GM19397 (cell line): ENCODE data around the gene ZNF230.

ENCODE experiments used
- ATAC-seq: cut with Tn5 transposase; IDR thresholded peaks from one replicate; pipeline ENCODE4 v1.9.1; 2021; ENCODE audit warnings: mild to moderate bottlenecking, moderate library complexity; ENCODE audit not compliant: unreplicated experiment

ZNF230 gene

GRCh38 chr19:44002566-44003460 lies at the start of gene ZNF230:
Gene ZNF230, plus strand, starts transcription at chr19:44002957. Its CDS starts 4,122 bp downstream, at chr19:44007079.
- ATAC-seq = peak; percentile 92

GRCh38 chr19:43956827-43957226 lies 45.9 kb upstream of the ZNF230 start:
- no peak for ATAC-seq

- ATAC-seq = no peak
These were observed 44.9 kb upstream of the ZNF230 start for GRCh38 chr19:43957891-43958290.

- ATAC-seq = no peak
These were observed 42.3 kb upstream of the ZNF230 start for GRCh38 chr19:43960411-43960810.

- no peak for ATAC-seq
These were observed 36.6 kb upstream of the ZNF230 start for GRCh38 chr19:43966079-43966694.

- no peak for ATAC-seq
These were observed 26.0 kb upstream of the ZNF230 start for GRCh38 chr19:43976732-43977131.

GRCh38 chr19:43983544-43983911 lies 19.2 kb upstream of the ZNF230 start:
- peak; percentile 13 for ATAC-seq

GRCh38 chr19:43983912-43984686 lies 18.7 kb upstream of the ZNF230 start, which contains the start of gene ZNF155:
Gene ZNF155, plus strand, starts transcription at chr19:43984188. Its CDS starts 4,356 bp downstream, at chr19:43988544.
- ATAC-seq = peak; percentile 97

- ATAC-seq = no peak
These were observed 18.1 kb upstream of the ZNF230 start for GRCh38 chr19:43984687-43985000.

GRCh38 chr19:43997631-43998290 lies 5.0 kb upstream of the ZNF230 start:
- ATAC-seq = no peak

- no peak for ATAC-seq
These were observed 568 bp upstream of the ZNF230 start for GRCh38 chr19:44002212-44002565.

- ATAC-seq = peak; percentile 17
These were observed 778 bp downstream of the ZNF230 start for GRCh38 chr19:44003461-44004009.

GRCh38 chr19:44005973-44006372 lies 3.2 kb downstream of the ZNF230 start:
- ATAC-seq = no peak

- ATAC-seq = no peak
These were observed 4.7 kb downstream of the ZNF230 start for GRCh38 chr19:44007473-44007872.

- no peak for ATAC-seq
These were observed 7.7 kb downstream of the ZNF230 start for GRCh38 chr19:44010468-44010867.

- no peak for ATAC-seq
These were observed 16.7 kb downstream of the ZNF230 start for GRCh38 chr19:44019498-44019897.

GRCh38 chr19:44021221-44021620 lies 18.5 kb downstream of the ZNF230 start:
- ATAC-seq = no peak

- no peak for ATAC-seq
These were observed 22.1 kb downstream of the ZNF230 start for GRCh38 chr19:44024900-44025216.

GRCh38 chr19:44025217-44025936 lies 22.6 kb downstream of the ZNF230 start, which contains the start of gene ZNF222:
Gene ZNF222, plus strand, starts transcription at chr19:44025379. Its CDS starts 58 bp downstream, at chr19:44025437.
- ATAC-seq = peak; percentile 91

- ATAC-seq = no peak
These were observed 23.9 kb downstream of the ZNF230 start for GRCh38 chr19:44026622-44027021.
